PC-3 (cell line): ENCODE measurements around the gene VPS33A. TPM values are rescaled to one million over a fixed set of nuclear protein-coding genes. Genes with fewer than 3 reads are reported as not detected.

Experiments
- ATAC-seq: fragments of 200-7000 bp; cut with Tn5 transposase; 2 replicates; pipeline ENCODE4 v1.9.1; 2020; ENCODE audit warnings: mild to moderate bottlenecking, moderate library complexity
- BruUV-seq: library from RNA; stranded (reverse); fragments of 400-500 nt; replicated peaks from 2 replicates; lab custom pipeline; 2021; lab: Mats Ljungman, UMichigan
- CTCF ChIA-PET: fragments of 300-600 bp; sonication (Branson Sonifier 250); formaldehyde crosslinking; loops from one replicate; lab custom pipeline; 2022; ENCODE audit warnings: antibody characterized with exemption; lab: Charles Lee
- POLR2A ChIA-PET: fragments of 300-600 bp; sonication (Branson Sonifier 250); formaldehyde crosslinking; loops from one replicate; lab custom pipeline; 2022; ENCODE audit warnings: antibody characterized with exemption; ENCODE audit not compliant: unreplicated experiment; lab: Charles Lee
- DNase-seq: peaks from one replicate; pipeline ENCODE4 v3.0.0-alpha.2; 2015
- H2AFZ ChIP-seq: fragments of 300-600 bp; sonication (generic); 2 replicates; pipeline ENCODE4 v1.6.0; 2016; ENCODE audit warnings: antibody characterized with exemption, low read length
- H3F3A ChIP-seq: fragments of 300-600 bp; sonication (generic); one replicate; pipeline ENCODE4 v1.6.0; 2017; ENCODE audit warnings: antibody characterized with exemption, low read length, control low read depth, mild to moderate bottlenecking; ENCODE audit not compliant: unreplicated experiment
- H3K27ac ChIP-seq: fragments of 300-600 bp; sonication (generic); 2 replicates; pipeline ENCODE4 v1.5.1; 2016; ENCODE audit warnings: mild to moderate bottlenecking, low read length
- H3K27me3 ChIP-seq: fragments of 300-600 bp; sonication (generic); 2 replicates; pipeline ENCODE4 v1.6.1; 2016; ENCODE audit warnings: low read length, mixed read lengths
- H3K36me3 ChIP-seq: fragments of 300-600 bp; sonication (generic); 2 replicates; pipeline ENCODE4 v1.6.1; 2016; ENCODE audit warnings: low read depth, mixed run types, low read length, mixed read lengths
- H3K4me1 ChIP-seq: fragments of 300-600 bp; sonication (generic); 2 replicates; pipeline ENCODE4 v1.5.1; 2016; ENCODE audit warnings: low read length; ENCODE audit not compliant: insufficient read depth
- H3K4me2 ChIP-seq: fragments of 300-600 bp; sonication (generic); 2 replicates; pipeline ENCODE4 v1.6.0; 2016; ENCODE audit warnings: low read length
- H3K4me3 ChIP-seq: fragments of 300-600 bp; sonication (generic); 2 replicates; pipeline ENCODE4 v1.5.1; 2016; ENCODE audit warnings: mild to moderate bottlenecking, low read length, mixed read lengths
- H3K79me2 ChIP-seq: fragments of 300-600 bp; sonication (generic); 2 replicates; pipeline ENCODE4 v1.6.1; 2017; ENCODE audit warnings: low read length, mixed read lengths
- H3K9ac ChIP-seq: fragments of 300-600 bp; sonication (generic); 2 replicates; pipeline ENCODE4 v1.6.0; 2016; ENCODE audit warnings: mild to moderate bottlenecking, low read length
- H3K9me2 ChIP-seq: fragments of 300-600 bp; sonication (generic); replicated peaks from 2 replicates; pipeline ENCODE4 v1.6.1; 2016; ENCODE audit warnings: mixed run types, low read length, mixed read lengths
- H3K9me3 ChIP-seq: fragments of 300-600 bp; sonication (generic); 2 replicates; pipeline ENCODE4 v1.6.1; 2016; ENCODE audit warnings: low read length, mixed read lengths
- H4K20me1 ChIP-seq: fragments of 300-600 bp; sonication (generic); 2 replicates; pipeline ENCODE4 v1.6.1; 2016; ENCODE audit warnings: low read length, mixed read lengths
- CTCF ChIP-seq: fragments of 300-600 bp; sonication (generic); conservative IDR thresholded peaks from 2 replicates; pipeline ENCODE4 v1.5.1; 2017; ENCODE audit warnings: antibody characterized with exemption, low read depth, mild to moderate bottlenecking, low read length
- EZH2 ChIP-seq: fragments of 300-600 bp; sonication (generic); IDR thresholded peaks from one replicate; pipeline ENCODE4 v1.6.1; 2017; ENCODE audit warnings: antibody characterized with exemption, mild to moderate bottlenecking, low read length; ENCODE audit not compliant: unreplicated experiment
- EZH2phosphoT487 ChIP-seq: fragments of 300-600 bp; sonication (generic); IDR thresholded peaks from 2 replicates; pipeline ENCODE4 v1.6.1; 2018; ENCODE audit warnings: mild to moderate bottlenecking, antibody characterized with exemption, low read length, borderline replicate concordance
- intact Hi-C: fragments of 100-400 bp; cut with micrococcal nuclease; formaldehyde crosslinking; loops from 2 replicates; pipeline ENCODE4 v1.9.0; 2023
- total RNA-seq: library from RNA; depleted of rRNA; stranded (reverse); fragments of >200 nt; gene quantifications from 2 replicates; pipeline ENCODE4 v1.2.3, GENCODE V29; 2014

The VPS33A gene
- total RNA-seq, 1 experiment from 2014 or later, result 40.8 TPM

GRCh38 chr12:122226366-122227125, 39.7 kb downstream of the VPS33A start:
- TF ChIP-seq EZH2phosphoT487, result no peak
- TF ChIP-seq EZH2, result no peak
- no peak for TF ChIP-seq CTCF
- Histone ChIP-seq H3K27me3 (no peaks in the 10 kb centered on the region), H2AFZ (no peak overlapping the region), H3K9me2 (no peaks in the 10 kb centered on the region), H3K4me1 (peaks cover 18% of the 10 kb centered on the region), H3K36me3 (peaks cover 25% of the 10 kb centered on the region), H3K4me2 (peak overlapping the region; percentile 65), H3K27ac (no peak overlapping the region), H3K9me3 (no peaks in the 10 kb centered on the region), H3F3A (no peaks in the 10 kb centered on the region), H3K4me3 (peak overlapping the region; percentile 49; the same call in 1 of the 2 replicates), H3K9ac (no peak overlapping the region), H3K79me2 (peaks cover 40% of the 10 kb centered on the region), H4K20me1 (peaks cover 9% of the 10 kb centered on the region; the same call in 1 of the 2 replicates)
- ChIA-PET POLR2A (interaction anchor here (0.5 to 0.6 kb wide), 3 partner anchors 78 to 825 kb away, joined by 3 to 11 read pairs (median 4); no protein-coding TSS in a partner anchor), CTCF (interaction anchor here (0.5 kb wide), 1 partner anchor 36 kb away, joined by 3 read pairs; no protein-coding TSS in a partner anchor)
- intact Hi-C loops, result loop anchor here (1.0 to 5.0 kb wide), 2 partner anchors 41 to 301 kb away; partner anchors contain the start of genes KNTC1 and VPS33A
- ATAC-seq (peak; percentile 64), DNase-seq (no peak)
- BruUV-seq, result no TSS peak

- peak within 1 kb of the TSS; percentile 96 for H3K4me3 ChIP-seq
- no peaks in the 10 kb centered on the region for H3K27me3 ChIP-seq
- BruUV-seq, result TSS peak; percentile 34
- intact Hi-C loops, result loop anchor here (1.0 to 5.0 kb wide), 2 partner anchors 41 to 301 kb away; partner anchors contain the start of genes KNTC1 and VPS33A
- H3K79me2 ChIP-seq, result peaks cover 48% of the 10 kb centered on the region
- H3K9me3 ChIP-seq, result no peaks in the 10 kb centered on the region
- CTCF ChIA-PET, result interaction anchor here (0.5 to 0.8 kb wide), 2 partner anchors 35 to 45 kb away, joined by 3 read pairs; no protein-coding TSS in a partner anchor
- H3K36me3 ChIP-seq, result peaks cover 25% of the 10 kb centered on the region
- H3K9me2 ChIP-seq, result no peaks in the 10 kb centered on the region
- peaks cover 18% of the 10 kb centered on the region for H3K4me1 ChIP-seq
- peak; percentile 93 for ATAC-seq
- POLR2A ChIA-PET, result interaction anchor here (0.5 to 0.6 kb wide), 3 partner anchors 79 to 824 kb away, joined by 3 to 11 read pairs (median 4); no protein-coding TSS in a partner anchor
- peak within 1 kb of the TSS; percentile 82 for H3K27ac ChIP-seq
- H3F3A ChIP-seq, result no peaks in the 10 kb centered on the region
- peak; percentile 99 for DNase-seq
- H3K4me2 ChIP-seq, result peak within 1 kb of the TSS; percentile 87
- H2AFZ ChIP-seq, result peak within 1 kb of the TSS; percentile 69
- peak within 1 kb of the TSS; percentile 90 for H3K9ac ChIP-seq
- peaks cover 9% of the 10 kb centered on the region; the same call in 1 of the 2 replicates for H4K20me1 ChIP-seq
- TF ChIP-seq EZH2 (no peak), EZH2phosphoT487 (no peak), CTCF (no peak)
Observed at GRCh38 chr12:122225683-122226365, 40.5 kb downstream of the VPS33A start, which contains the start of gene DIABLO. Gene DIABLO, minus strand, starts transcription at chr12:122226052. Its CDS starts 38 bp downstream, at chr12:122226014.
